CD8-positive, alpha-beta memory T cell (primary cell): Measurements from ENCODE around the gene DDX27. TPM values are rescaled to one million over a fixed set of nuclear protein-coding genes. Genes with fewer than 3 reads are reported as not detected.
"Not testable (repeated sequence)": the region's sequence is repeated elsewhere in the genome, so short reads cannot be mapped to it uniquely, and the experiment has no call there.

Source experiments
- CTCF ChIA-PET: fragments of 350-600 bp; sonication (Branson Sonifier 250); formaldehyde crosslinking; loops from one replicate; lab custom pipeline; 2021; ENCODE audit warnings: antibody characterized with exemption; lab: Charles Lee
- POLR2A ChIA-PET: fragments of 350-600 bp; sonication (Branson Sonifier 250); formaldehyde crosslinking; loops from one replicate; lab custom pipeline; 2021; ENCODE audit warnings: antibody characterized with exemption; lab: Charles Lee
- DNase-seq, 5 donors: peaks; one replicate each; pipeline versions ENCODE4 v3.0.0 to v3.0.0-alpha.2; 2020 to 2022; ENCODE audit warnings: mixed read lengths in 1 of 5
- H3K27ac ChIP-seq: one replicate; pipeline ENCODE4 v1.7.0; 2013; ENCODE audit warnings: low read depth, mild to moderate bottlenecking, low read length, moderate library complexity
- H3K27me3 ChIP-seq: 2 replicates; pipeline ENCODE4 v1.7.0; 2013; ENCODE audit warnings: low read length, mild to moderate bottlenecking; ENCODE audit not compliant: insufficient read depth, poor library complexity, severe bottlenecking
- H3K36me3 ChIP-seq: 2 replicates; pipeline ENCODE4 v1.7.0; 2013; ENCODE audit warnings: mild to moderate bottlenecking, low read length, moderate library complexity; ENCODE audit not compliant: insufficient read depth
- H3K4me1 ChIP-seq: 2 replicates; pipeline ENCODE4 v1.7.0; 2013; ENCODE audit warnings: mild to moderate bottlenecking, low read length, moderate library complexity; ENCODE audit not compliant: insufficient read depth
- H3K4me3 ChIP-seq: 2 replicates; pipeline ENCODE4 v1.7.0; 2013; ENCODE audit warnings: mild to moderate bottlenecking, low read length
- H3K9me3 ChIP-seq: 2 replicates; pipeline ENCODE4 v1.7.0; 2013; ENCODE audit warnings: mild to moderate bottlenecking, low read length
- H3K27ac Mint-ChIP-seq, 8 donors: one replicate each; pipeline ENCODE4 v1.8.0; 2020 to 2021; ENCODE audit warnings: mixed read lengths in 8 of 8, mild to moderate bottlenecking in 6 of 8, inconsistent platforms in 3 of 8, moderate library complexity in 3 of 8
- H3K27me3 Mint-ChIP-seq, 2 donors: one replicate each; pipeline ENCODE4 v1.8.0; 2020 to 2021; ENCODE audit warnings: mixed read lengths in 2 of 2, mild to moderate bottlenecking in 1 of 2, moderate library complexity in 1 of 2
- H3K36me3 Mint-ChIP-seq, 3 donors: one replicate each; pipeline ENCODE4 v1.8.0; 2020 to 2021; ENCODE audit warnings: mixed read lengths in 3 of 3, inconsistent platforms in 1 of 3, mild to moderate bottlenecking in 1 of 3
- H3K4me1 Mint-ChIP-seq, 3 donors: one replicate each; pipeline ENCODE4 v1.8.0; 2020 to 2021; ENCODE audit warnings: mixed read lengths in 3 of 3, inconsistent platforms in 1 of 3, mild to moderate bottlenecking in 1 of 3
- H3K4me3 Mint-ChIP-seq, 7 donors: one replicate each; pipeline ENCODE4 v1.8.0; 2020 to 2021; ENCODE audit warnings: mixed read lengths in 7 of 7, mild to moderate bottlenecking in 6 of 7, moderate library complexity in 4 of 7, inconsistent platforms in 2 of 7
- H3K9me3 Mint-ChIP-seq, 5 donors: one replicate each; pipeline ENCODE4 v1.8.0; 2020 to 2022; ENCODE audit warnings: mixed read lengths in 5 of 5, mild to moderate bottlenecking in 3 of 5, moderate library complexity in 2 of 5, inconsistent platforms in 1 of 5
- polyA plus RNA-seq: library from polyadenylated mRNA; unstranded; fragments of 300-500 nt; fragmentation: Illumina TruSeq; gene quantifications from one replicate; pipeline ENCODE4 v1.2.3, GENCODE V29; 2021
- total RNA-seq, 2 experiments: library from RNA; stranded (reverse); gene quantifications; one replicate each; pipeline ENCODE4 v1.2.3, GENCODE V29; 2021

Gene DDX27
- total and polyA plus RNA-seq, 3 experiments from 2014 or later, result 50.1 to 68.7 (median 67.3) TPM

DNA sequence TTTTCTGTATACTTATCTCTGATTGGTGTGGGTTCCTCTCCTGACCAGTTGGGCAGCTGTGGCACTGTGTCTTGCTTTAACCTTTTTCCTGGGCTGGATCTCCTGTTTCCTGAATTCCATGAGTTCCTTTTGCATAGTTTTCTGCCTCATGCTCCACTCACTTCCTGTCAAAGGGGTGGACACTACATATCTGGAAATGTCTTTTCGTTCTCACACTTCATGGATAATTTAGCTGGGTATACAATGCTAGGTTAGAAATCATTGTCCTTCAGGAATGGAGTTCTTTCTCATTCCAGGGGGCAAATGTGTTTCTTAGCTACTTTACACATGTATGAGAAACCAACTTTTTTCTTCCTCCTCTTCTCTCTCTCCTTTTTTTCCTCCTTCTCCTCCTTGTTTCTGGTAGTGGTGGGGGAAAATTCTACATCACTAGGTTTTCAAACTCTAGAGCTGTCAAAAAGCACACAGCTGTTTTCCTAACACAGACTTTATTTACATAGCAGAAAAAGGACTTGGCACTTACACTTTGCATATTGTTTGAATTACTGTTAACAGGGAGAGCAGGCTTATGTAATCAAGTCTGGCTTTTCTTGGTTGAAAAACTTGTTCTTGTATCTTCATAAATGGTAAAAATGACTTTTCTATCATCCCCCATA lies 9.0 kb upstream of the DDX27 start:
- no peaks in the 10 kb centered on the region for H3K4me1 Mint-ChIP-seq
- Histone ChIP-seq H3K27ac (no peak overlapping the region), H3K36me3 (no peaks in the 10 kb centered on the region), H3K4me1 (no peaks in the 10 kb centered on the region), H3K4me3 (no peak overlapping the region), H3K9me3 (no peaks in the 10 kb centered on the region), H3K27me3 (no peaks in the 10 kb centered on the region)
- ChIA-PET CTCF (interaction anchor here (0.7 to 0.9 kb wide), 2 partner anchors 9 to 78 kb away, joined by 3 read pairs; partner anchors contain the start of gene DDX27), POLR2A (no interaction called here)
- H3K36me3 Mint-ChIP-seq, result peaks cover 0 to 6% (median 2%) of the 10 kb centered on the region in 3 donors
- no peak overlapping the region for H3K4me3 Mint-ChIP-seq
- H3K27me3 Mint-ChIP-seq, result peaks cover 1 to 5% of the 10 kb centered on the region in 2 donors
- peaks cover 0 to 6% (median 2%) of the 10 kb centered on the region in 5 donors for H3K9me3 Mint-ChIP-seq
- DNase-seq, result no peak
- H3K27ac Mint-ChIP-seq, result no peak overlapping the region

DNA sequence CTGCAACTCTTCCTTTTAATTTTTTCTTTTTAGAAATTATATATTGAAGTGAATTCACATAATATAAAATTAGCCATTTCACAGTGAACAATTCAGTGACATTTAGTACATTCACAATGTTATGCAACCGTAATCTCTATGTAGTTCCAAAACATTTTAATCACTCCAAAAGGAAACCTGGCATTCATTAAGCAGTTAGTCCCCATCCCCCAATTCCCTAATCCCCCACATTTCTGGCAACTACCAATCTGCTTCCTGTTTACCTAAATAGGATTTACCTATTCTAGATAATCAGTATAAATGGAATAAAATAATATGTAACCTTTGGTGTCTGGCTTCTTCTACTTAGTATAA lies 8.5 kb upstream of the DDX27 start:
- Histone ChIP-seq H3K9me3 (no peaks in the 10 kb centered on the region), H3K4me1 (no peaks in the 10 kb centered on the region), H3K36me3 (no peaks in the 10 kb centered on the region), H3K27me3 (no peaks in the 10 kb centered on the region), H3K27ac (no peak overlapping the region), H3K4me3 (no peak overlapping the region)
- peaks cover 3 to 5% of the 10 kb centered on the region in 2 donors for H3K27me3 Mint-ChIP-seq
- H3K9me3 Mint-ChIP-seq, result peaks cover 0 to 6% (median 2%) of the 10 kb centered on the region in 5 donors
- ChIA-PET CTCF (interaction anchor here (0.9 kb wide), 1 partner anchor 78 kb away, joined by 3 read pairs; no protein-coding TSS in a partner anchor), POLR2A (no interaction called here)
- no peak for DNase-seq
- H3K27ac Mint-ChIP-seq, result no peak overlapping the region
- no peaks in the 10 kb centered on the region for H3K4me1 Mint-ChIP-seq
- no peak overlapping the region for H3K4me3 Mint-ChIP-seq
- peaks cover 0 to 6% (median 2%) of the 10 kb centered on the region in 3 donors for H3K36me3 Mint-ChIP-seq

GRCh38 chr20:49214571-49214970 lies 4.6 kb upstream of the DDX27 start:
- peaks cover 3 to 4% of the 10 kb centered on the region in 2 donors for H3K27me3 Mint-ChIP-seq

GRCh38 chr20:49215232-49215631 lies 4.0 kb upstream of the DDX27 start:
- no peak for DNase-seq
- Histone ChIP-seq H3K27ac (no peak overlapping the region), H3K36me3 (no peaks in the 10 kb centered on the region), H3K4me3 (no peak overlapping the region), H3K9me3 (no peaks in the 10 kb centered on the region), H3K4me1 (peaks cover 16% of the 10 kb centered on the region), H3K27me3 (no peaks in the 10 kb centered on the region)
- peaks cover 0 to 3% (median 2%) of the 10 kb centered on the region in 5 donors for H3K9me3 Mint-ChIP-seq
- peaks cover 17 to 21% (median 20%) of the 10 kb centered on the region in 3 donors for H3K4me1 Mint-ChIP-seq
- H3K27ac Mint-ChIP-seq, result no peak overlapping the region
- peaks cover 0 to 11% (median 3%) of the 10 kb centered on the region in 3 donors for H3K36me3 Mint-ChIP-seq
- ChIA-PET CTCF (interaction anchor here (0.6 to 6.4 kb wide), 6 partner anchors 10 to 86 kb away, joined by 3 to 98 read pairs (median 8); no protein-coding TSS in a partner anchor), POLR2A (no interaction called here)
- peaks cover 3 to 4% of the 10 kb centered on the region in 2 donors for H3K27me3 Mint-ChIP-seq
- no peak overlapping the region for H3K4me3 Mint-ChIP-seq

More at GRCh38 chr20:49214571-49214970, 4.6 kb upstream of the DDX27 start:
- peaks cover 11 to 15% (median 14%) of the 10 kb centered on the region in 3 donors for H3K4me1 Mint-ChIP-seq
- H3K4me3 Mint-ChIP-seq, result no peak overlapping the region
- no peak overlapping the region for H3K27ac Mint-ChIP-seq
- H3K4me1 ChIP-seq, result peaks cover 10% of the 10 kb centered on the region
- H3K9me3 ChIP-seq, result no peaks in the 10 kb centered on the region
- no peak overlapping the region for H3K4me3 ChIP-seq
- H3K36me3 ChIP-seq, result no peaks in the 10 kb centered on the region
- ChIA-PET CTCF (interaction anchor here (0.6 to 6.4 kb wide), 4 partner anchors 9 to 87 kb away, joined by 3 to 98 read pairs (median 4); no protein-coding TSS in a partner anchor), POLR2A (no interaction called here)
- H3K27me3 ChIP-seq, result no peaks in the 10 kb centered on the region
- peaks cover 2 to 6% (median 4%) of the 10 kb centered on the region in 3 donors for H3K36me3 Mint-ChIP-seq
- no peak for DNase-seq
- H3K27ac ChIP-seq, result no peak overlapping the region
- peaks cover 0 to 6% (median 2%) of the 10 kb centered on the region in 5 donors for H3K9me3 Mint-ChIP-seq

GRCh38 chr20:49216991-49217578 lies 2.1 kb upstream of the DDX27 start:
- peak overlapping the region; percentile 7 to 76 (median 68) for H3K4me3 Mint-ChIP-seq
- Histone ChIP-seq H3K36me3 (no peaks in the 10 kb centered on the region), H3K4me3 (no peak overlapping the region), H3K27ac (no peak overlapping the region), H3K4me1 (peaks cover 23% of the 10 kb centered on the region), H3K9me3 (no peaks in the 10 kb centered on the region), H3K27me3 (no peaks in the 10 kb centered on the region)
- peak overlapping the region; percentile 48 to 96 (median 84) for H3K27ac Mint-ChIP-seq
- CTCF ChIA-PET, result interaction anchor here (0.7 to 6.4 kb wide), 34 partner anchors 12 to 188 kb away, joined by 3 to 98 read pairs (median 5); partner anchors contain the start of gene STAU1
- H3K9me3 Mint-ChIP-seq, result no peaks in the 10 kb centered on the region
- peaks cover 27 to 40% (median 32%) of the 10 kb centered on the region in 3 donors for H3K4me1 Mint-ChIP-seq
- H3K36me3 Mint-ChIP-seq, result peaks cover 0 to 25% (median 0%) of the 10 kb centered on the region in 3 donors
- peaks cover 3 to 4% of the 10 kb centered on the region in 2 donors for H3K27me3 Mint-ChIP-seq
- DNase-seq, result peak; percentile 79 to 94 (median 89)
- POLR2A ChIA-PET, result interaction anchor here (0.6 to 1.4 kb wide), 4 partner anchors 30 to 84 kb away, joined by 3 to 6 read pairs (median 6); partner anchors contain the start of gene STAU1

- H3K36me3 Mint-ChIP-seq, result peaks cover 0 to 38% (median 0%) of the 10 kb centered on the region in 3 donors
- H3K9me3 Mint-ChIP-seq, H3K27me3 ChIP-seq, H3K27me3 Mint-ChIP-seq, H3K9me3 ChIP-seq, H3K4me3 ChIP-seq: not testable (repeated sequence)
- CTCF ChIA-PET, result interaction anchor here (0.7 to 6.4 kb wide), 8 partner anchors 9 to 119 kb away, joined by 3 to 98 read pairs (median 4); partner anchors contain the start of gene STAU1
- H3K4me1 Mint-ChIP-seq, result peaks cover 27 to 40% (median 32%) of the 10 kb centered on the region in 3 donors
- peak overlapping the region; percentile 98 for H3K27ac ChIP-seq
- POLR2A ChIA-PET, result interaction anchor here (0.6 to 1.7 kb wide), 9 partner anchors 25 to 714 kb away, joined by 3 to 7 read pairs (median 4); partner anchors contain the start of genes STAU1 and ZNFX1
- peak overlapping the region; percentile 80 to 100 (median 98) for H3K27ac Mint-ChIP-seq
- H3K36me3 ChIP-seq, result peaks cover 10% of the 10 kb centered on the region
- DNase-seq, result peak in 2 of 5 donors; percentile 11 to 56
- H3K4me1 ChIP-seq, result peaks cover 23% of the 10 kb centered on the region
- peak overlapping the region; percentile 87 to 99 (median 95) for H3K4me3 Mint-ChIP-seq
These were observed 501 bp upstream of the DDX27 start for GRCh38 chr20:49218739-49219090.

DNA sequence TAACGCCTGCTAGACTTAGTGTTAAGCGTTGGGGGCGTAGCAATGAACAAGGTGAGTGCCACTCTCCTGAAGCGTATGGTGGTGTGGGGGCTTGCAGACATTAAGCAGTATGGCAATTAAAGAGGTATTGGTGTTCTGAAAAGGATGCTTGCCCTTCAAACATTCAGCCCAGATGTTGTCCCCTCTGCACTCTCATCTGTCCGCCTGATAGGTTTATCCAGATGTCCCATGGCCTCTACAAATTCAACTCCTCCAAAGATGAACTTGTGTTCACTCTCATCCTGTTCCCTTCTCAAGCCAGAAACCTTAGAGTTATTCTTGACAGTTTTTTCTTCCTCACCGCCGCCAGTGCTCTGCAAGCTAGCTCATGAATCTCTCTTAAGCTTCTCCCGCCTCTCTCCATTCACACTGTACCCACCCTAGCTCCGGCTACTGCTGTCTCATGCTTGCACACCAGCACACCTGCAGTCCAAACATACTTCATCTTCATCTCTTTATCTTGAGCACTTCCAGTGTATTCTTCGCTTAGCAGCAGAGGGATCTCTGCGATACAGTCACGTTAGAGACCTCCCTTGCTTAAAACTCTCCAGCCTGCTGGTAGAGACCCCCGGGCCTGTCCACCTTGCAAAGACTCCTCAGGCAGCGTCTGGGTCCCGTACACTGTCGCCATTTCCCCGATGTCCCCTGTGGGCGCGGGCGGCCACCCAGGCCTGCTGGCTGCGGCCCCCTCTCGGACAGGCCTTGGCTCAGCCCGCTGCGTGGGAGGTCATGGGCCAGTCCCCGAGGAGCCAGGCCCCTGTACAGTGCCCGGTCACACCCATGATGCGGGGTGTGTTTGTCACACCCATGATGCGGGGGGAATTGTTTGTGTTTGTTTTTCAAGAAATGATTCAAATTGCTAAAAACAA lies 962 bp downstream of the DDX27 start:
- H3K4me1 Mint-ChIP-seq, result peaks cover 27 to 44% (median 32%) of the 10 kb centered on the region in 3 donors
- DNase-seq, result no peak

More for the DNA sequence above, 962 bp downstream of the DDX27 start:
- no peaks in the 10 kb centered on the region for H3K27me3 ChIP-seq
- peaks cover 23% of the 10 kb centered on the region for H3K4me1 ChIP-seq
- Mint-ChIP-seq H3K27me3 (peaks cover 0 to 2% of the 10 kb centered on the region in 2 donors), H3K4me3 (peak overlapping the region; percentile 87 to 99 (median 95)), H3K27ac (peak overlapping the region; percentile 80 to 100 (median 99)), H3K36me3 (peaks cover 6 to 53% (median 6%) of the 10 kb centered on the region in 3 donors), H3K9me3 (no peaks in the 10 kb centered on the region)
- ChIA-PET CTCF (interaction anchor here (1.2 to 6.4 kb wide), 3 partner anchors 82 to 170 kb away, joined by 3 to 98 read pairs (median 4); no protein-coding TSS in a partner anchor), POLR2A (interaction anchor here (1.6 to 1.7 kb wide), 2 partner anchors 32 to 58 kb away, joined by 6 to 7 read pairs; partner anchors contain the start of genes STAU1 and ZNFX1)
- H3K27ac ChIP-seq, result peak overlapping the region; percentile 98
- H3K9me3 ChIP-seq, result no peaks in the 10 kb centered on the region
- peak overlapping the region; percentile 100 for H3K4me3 ChIP-seq
- H3K36me3 ChIP-seq, result peaks cover 24% of the 10 kb centered on the region
